ENCODE results near the gene RPTOR.

GRCh38 chr17:80997424-80998117, 452.9 kb downstream of the RPTOR start:
- TF ChIP-seq, protein P1, sequence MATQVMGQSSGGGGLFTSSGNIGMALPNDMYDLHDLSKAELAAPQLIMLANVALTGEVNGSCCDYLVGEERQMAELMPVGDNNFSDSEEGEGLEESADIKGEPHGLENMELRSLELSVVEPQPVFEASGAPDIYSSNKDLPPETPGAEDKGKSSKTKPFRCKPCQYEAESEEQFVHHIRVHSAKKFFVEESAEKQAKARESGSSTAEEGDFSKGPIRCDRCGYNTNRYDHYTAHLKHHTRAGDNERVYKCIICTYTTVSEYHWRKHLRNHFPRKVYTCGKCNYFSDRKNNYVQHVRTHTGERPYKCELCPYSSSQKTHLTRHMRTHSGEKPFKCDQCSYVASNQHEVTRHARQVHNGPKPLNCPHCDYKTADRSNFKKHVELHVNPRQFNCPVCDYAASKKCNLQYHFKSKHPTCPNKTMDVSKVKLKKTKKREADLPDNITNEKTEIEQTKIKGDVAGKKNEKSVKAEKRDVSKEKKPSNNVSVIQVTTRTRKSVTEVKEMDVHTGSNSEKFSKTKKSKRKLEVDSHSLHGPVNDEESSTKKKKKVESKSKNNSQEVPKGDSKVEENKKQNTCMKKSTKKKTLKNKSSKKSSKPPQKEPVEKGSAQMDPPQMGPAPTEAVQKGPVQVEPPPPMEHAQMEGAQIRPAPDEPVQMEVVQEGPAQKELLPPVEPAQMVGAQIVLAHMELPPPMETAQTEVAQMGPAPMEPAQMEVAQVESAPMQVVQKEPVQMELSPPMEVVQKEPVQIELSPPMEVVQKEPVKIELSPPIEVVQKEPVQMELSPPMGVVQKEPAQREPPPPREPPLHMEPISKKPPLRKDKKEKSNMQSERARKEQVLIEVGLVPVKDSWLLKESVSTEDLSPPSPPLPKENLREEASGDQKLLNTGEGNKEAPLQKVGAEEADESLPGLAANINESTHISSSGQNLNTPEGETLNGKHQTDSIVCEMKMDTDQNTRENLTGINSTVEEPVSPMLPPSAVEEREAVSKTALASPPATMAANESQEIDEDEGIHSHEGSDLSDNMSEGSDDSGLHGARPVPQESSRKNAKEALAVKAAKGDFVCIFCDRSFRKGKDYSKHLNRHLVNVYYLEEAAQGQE (tag by site-specific recombination; IDR thresholded peaks at IDR 0.05): no peak
- TF ChIP-seq YY1 (tag by site-specific recombination; IDR thresholded peaks at IDR 0.05) (no peak), ZBTB7A (tag by site-specific recombination; IDR thresholded peaks at IDR 0.05; ENCODE audit: low read depth) (no peak), SALL2 (tag by site-specific recombination; IDR thresholded peaks at IDR 0.05; ENCODE audit: borderline replicate concordance) (no peak), ZNF324 (tag by site-specific recombination; IDR thresholded peaks at IDR 0.05) (no peak), ZNF184 (tag by site-specific recombination; IDR thresholded peaks at IDR 0.05) (no peak)
